ENCODE results near the gene LDLR. TPM values are rescaled to one million over a fixed set of nuclear protein-coding genes. Genes with fewer than 3 reads are reported as not detected.
"Not testable (repeated sequence)": the region's sequence is repeated elsewhere in the genome, so short reads cannot be mapped to it uniquely, and the experiment has no call there.

LDLR gene
- total and polyA plus RNA-seq, 2 donors (not counting 3 experiments of a cell fraction or from before 2014, with no cell fraction given), result 142 to 174 TPM

DNA sequence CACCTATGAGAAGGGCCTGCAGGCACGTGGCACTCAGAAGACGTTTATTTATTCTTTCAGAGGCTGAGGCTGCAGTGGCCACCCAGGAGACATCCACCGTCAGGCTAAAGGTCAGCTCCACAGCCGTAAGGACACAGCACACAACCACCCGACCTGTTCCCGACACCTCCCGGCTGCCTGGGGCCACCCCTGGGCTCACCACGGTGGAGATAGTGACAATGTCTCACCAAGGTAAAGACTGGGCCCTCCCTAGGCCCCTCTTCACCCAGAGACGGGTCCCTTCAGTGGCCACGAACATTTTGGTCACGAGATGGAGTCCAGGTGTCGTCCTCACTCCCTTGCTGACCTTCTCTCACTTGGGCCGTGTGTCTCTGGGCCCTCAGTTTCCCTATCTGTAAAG, 33.9 kb downstream of the LDLR start:
- H3K4me1 ChIP-seq (ENCODE audit: control insufficient read depth, extremely low read depth, insufficient read depth, low read length), result no peaks in the 10 kb centered on the region
- dilution Hi-C loops (cut with MboI; ENCODE audit: extremely low pct_ligation_motif_present, low sequenced_read_pairs), result no loop called here
- TF ChIP-seq POLR2A (IDR thresholded peaks at IDR 0.05; ENCODE audit: low read depth, low read length), result no peak
- TF ChIP-seq, protein P1, sequence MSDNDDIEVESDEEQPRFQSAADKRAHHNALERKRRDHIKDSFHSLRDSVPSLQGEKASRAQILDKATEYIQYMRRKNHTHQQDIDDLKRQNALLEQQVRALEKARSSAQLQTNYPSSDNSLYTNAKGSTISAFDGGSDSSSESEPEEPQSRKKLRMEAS (IDR thresholded peaks at IDR 0.05; ENCODE audit: insufficient read depth, insufficient read length), result no peak
- no peak for TF ChIP-seq MYC (IDR thresholded peaks at IDR 0.05; ENCODE audit: low read depth, low read length)
- TF ChIP-seq GATA2 (IDR thresholded peaks at IDR 0.05; ENCODE audit: insufficient read depth, insufficient read length, low read depth, low read length), result no peak
- TF ChIP-seq, protein P2, sequence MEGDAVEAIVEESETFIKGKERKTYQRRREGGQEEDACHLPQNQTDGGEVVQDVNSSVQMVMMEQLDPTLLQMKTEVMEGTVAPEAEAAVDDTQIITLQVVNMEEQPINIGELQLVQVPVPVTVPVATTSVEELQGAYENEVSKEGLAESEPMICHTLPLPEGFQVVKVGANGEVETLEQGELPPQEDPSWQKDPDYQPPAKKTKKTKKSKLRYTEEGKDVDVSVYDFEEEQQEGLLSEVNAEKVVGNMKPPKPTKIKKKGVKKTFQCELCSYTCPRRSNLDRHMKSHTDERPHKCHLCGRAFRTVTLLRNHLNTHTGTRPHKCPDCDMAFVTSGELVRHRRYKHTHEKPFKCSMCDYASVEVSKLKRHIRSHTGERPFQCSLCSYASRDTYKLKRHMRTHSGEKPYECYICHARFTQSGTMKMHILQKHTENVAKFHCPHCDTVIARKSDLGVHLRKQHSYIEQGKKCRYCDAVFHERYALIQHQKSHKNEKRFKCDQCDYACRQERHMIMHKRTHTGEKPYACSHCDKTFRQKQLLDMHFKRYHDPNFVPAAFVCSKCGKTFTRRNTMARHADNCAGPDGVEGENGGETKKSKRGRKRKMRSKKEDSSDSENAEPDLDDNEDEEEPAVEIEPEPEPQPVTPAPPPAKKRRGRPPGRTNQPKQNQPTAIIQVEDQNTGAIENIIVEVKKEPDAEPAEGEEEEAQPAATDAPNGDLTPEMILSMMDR (IDR thresholded peaks at IDR 0.05; ENCODE audit: extremely low read depth in 1 of 2, insufficient read depth in 1 of 2, low read depth in 1 of 2, low read length in 2 of 2), result no peak
- TF ChIP-seq POLR2AphosphoS5 (IDR thresholded peaks at IDR 0.05; ENCODE audit: insufficient read depth, low read depth, low read length), result no peak
- TF ChIP-seq JUN (IDR thresholded peaks at IDR 0.05; ENCODE audit: borderline replicate concordance, insufficient read depth, insufficient read length, low read depth), result no peak
- TF ChIP-seq EZH2 (IDR thresholded peaks at IDR 0.05; ENCODE audit: borderline replicate concordance, low read depth, low read length, severe bottlenecking), result no peak
- no peak for TF ChIP-seq FOS (IDR thresholded peaks at IDR 0.05; ENCODE audit: borderline replicate concordance, insufficient read depth, low read length)
- no peak overlapping the region for H3K4me2 ChIP-seq (ENCODE audit: insufficient read depth, low read length)
- FAIRE-seq, result no peak
- peaks cover 22% of the 10 kb centered on the region for H3K79me2 ChIP-seq (ENCODE audit: control insufficient read depth, insufficient read depth, low read length)
- no peak overlapping the region for H3K27ac ChIP-seq (ENCODE audit: insufficient read depth, low read depth, low read length)
- H4K20me1 ChIP-seq (replicated peaks; ENCODE audit: control insufficient read depth, extremely low read depth, insufficient read depth, low read length), result no peaks in the 10 kb centered on the region
- BruUV-seq (replicated peaks), result no TSS peak
- no peaks in the 10 kb centered on the region for H3K9me3 ChIP-seq (replicated peaks; ENCODE audit: control insufficient read depth, insufficient read depth, low read length)
- H3K9me1 ChIP-seq (replicated peaks; ENCODE audit: control insufficient read depth, extremely low read depth, insufficient read depth, low read length), result no peaks in the 10 kb centered on the region
- CTCF ChIA-PET, result no interaction called here
- POLR2A ChIA-PET, result interaction anchor here (0.9 kb wide), 1 partner anchor 12 kb away, joined by 4 read pairs; no protein-coding TSS in a partner anchor
- intact Hi-C loops (cut with micrococcal nuclease), result no loop called here
- H3K4me3 ChIP-seq (replicated peaks in 1 of 3; ENCODE audit: insufficient read depth in 1 of 3, low read depth in 1 of 3, low read length in 3 of 3), result no peak overlapping the region
- H2AFZ ChIP-seq (ENCODE audit: low read depth, low read length), result no peak overlapping the region
- DNase-seq (ENCODE audit: low read depth, low spot score), result no peak
- H3K36me3 ChIP-seq (ENCODE audit: control insufficient read depth in 2 of 2, extremely low read depth in 1 of 2, insufficient read depth in 2 of 2, low read length in 2 of 2), result peaks cover 18 to 35% of the 10 kb centered on the region in 2 experiments
- no peaks in the 10 kb centered on the region for H3K27me3 ChIP-seq (ENCODE audit: control insufficient read depth in 2 of 2, insufficient read depth in 2 of 2, low read length in 2 of 2)
- H3K9ac ChIP-seq (replicated peaks; ENCODE audit: extremely low read depth, insufficient read depth, low read length), result no peak overlapping the region

DNA sequence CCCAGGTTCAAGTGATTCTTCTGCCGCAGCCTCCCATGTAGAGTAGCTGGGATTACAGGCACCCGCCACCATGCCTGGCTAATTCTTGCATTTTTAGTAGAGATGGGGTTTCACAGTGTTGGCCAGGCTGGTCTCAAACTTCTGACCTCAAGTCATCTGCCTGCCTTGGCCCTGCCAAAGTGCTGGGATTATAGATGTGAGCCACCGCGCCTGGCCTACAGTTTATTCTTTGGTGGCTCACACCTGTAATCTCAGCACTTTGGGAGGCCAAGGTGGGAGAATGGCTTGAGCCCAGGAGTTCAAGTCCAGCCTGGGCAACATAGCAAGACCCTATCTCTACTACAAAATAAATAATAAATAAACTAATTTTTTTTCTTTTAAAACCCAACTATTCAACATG, 34.9 kb downstream of the LDLR start:
- H4K20me1 ChIP-seq (replicated peaks; ENCODE audit: control insufficient read depth, extremely low read depth, insufficient read depth, low read length); H3K4me1 ChIP-seq (ENCODE audit: control insufficient read depth, extremely low read depth, insufficient read depth, low read length); H3K4me3 ChIP-seq (replicated peaks in 1 of 3; ENCODE audit: insufficient read depth in 1 of 3, low read depth in 1 of 3, low read length in 3 of 3); H3K9me1 ChIP-seq (replicated peaks; ENCODE audit: control insufficient read depth, extremely low read depth, insufficient read depth, low read length); FAIRE-seq; H3K4me2 ChIP-seq (ENCODE audit: insufficient read depth, low read length); H2AFZ ChIP-seq (ENCODE audit: low read depth, low read length); H3K27ac ChIP-seq (ENCODE audit: insufficient read depth, low read depth, low read length); dilution Hi-C loops (cut with MboI; ENCODE audit: extremely low pct_ligation_motif_present, low sequenced_read_pairs); H3K27me3 ChIP-seq (ENCODE audit: control insufficient read depth in 2 of 2, insufficient read depth in 2 of 2, low read length in 2 of 2); DNase-seq (ENCODE audit: low read depth, low spot score); BruUV-seq (replicated peaks); H3K9me3 ChIP-seq (replicated peaks; ENCODE audit: control insufficient read depth, insufficient read depth, low read length); intact Hi-C loops (cut with micrococcal nuclease); H3K9ac ChIP-seq (replicated peaks; ENCODE audit: extremely low read depth, insufficient read depth, low read length): not testable (repeated sequence)
- CTCF ChIA-PET, result interaction anchor here (4.7 kb wide), 1 partner anchor 81 kb away, joined by 116 read pairs; no protein-coding TSS in a partner anchor
- Histone ChIP-seq H3K79me2 (ENCODE audit: control insufficient read depth, insufficient read depth, low read length) (peaks cover 19% of the 10 kb centered on the region), H3K36me3 (ENCODE audit: control insufficient read depth in 2 of 2, extremely low read depth in 1 of 2, insufficient read depth in 2 of 2, low read length in 2 of 2) (peaks cover 21 to 34% of the 10 kb centered on the region in 2 experiments)
- POLR2A ChIA-PET, result interaction anchor here (0.9 kb wide), 1 partner anchor 11 kb away, joined by 4 read pairs; no protein-coding TSS in a partner anchor

Data from endothelial cell of umbilical vein (primary cell).